ENCODE data around the gene TNFSF13.
"Not testable (repeated sequence)": the region's sequence is repeated elsewhere in the genome, so short reads cannot be mapped to it uniquely, and the experiment has no call there.

TNFSF13 gene

GRCh38 chr17:7591596-7591995 is 33.0 kb downstream of the TNFSF13 start:
- H3K27ac ChIP-seq (ENCODE audit: low read length): no peak overlapping the region
- H4K20me1 ChIP-seq (ENCODE audit: insufficient read depth, low read length): 0 out of 2 replicates have a peak, but pooled peaks cover 3% of the 10 kb centered on the region
- no peak for DNase-seq
- H3K9me3 ChIP-seq (ENCODE audit: insufficient read depth, low read length, severe bottlenecking): no peaks in the 10 kb centered on the region
- no peak for TF ChIP-seq EZH2 (IDR thresholded peaks at IDR 0.05; ENCODE audit: borderline replicate concordance, low read depth, low read length, severe bottlenecking)
- TF ChIP-seq, protein P1, sequence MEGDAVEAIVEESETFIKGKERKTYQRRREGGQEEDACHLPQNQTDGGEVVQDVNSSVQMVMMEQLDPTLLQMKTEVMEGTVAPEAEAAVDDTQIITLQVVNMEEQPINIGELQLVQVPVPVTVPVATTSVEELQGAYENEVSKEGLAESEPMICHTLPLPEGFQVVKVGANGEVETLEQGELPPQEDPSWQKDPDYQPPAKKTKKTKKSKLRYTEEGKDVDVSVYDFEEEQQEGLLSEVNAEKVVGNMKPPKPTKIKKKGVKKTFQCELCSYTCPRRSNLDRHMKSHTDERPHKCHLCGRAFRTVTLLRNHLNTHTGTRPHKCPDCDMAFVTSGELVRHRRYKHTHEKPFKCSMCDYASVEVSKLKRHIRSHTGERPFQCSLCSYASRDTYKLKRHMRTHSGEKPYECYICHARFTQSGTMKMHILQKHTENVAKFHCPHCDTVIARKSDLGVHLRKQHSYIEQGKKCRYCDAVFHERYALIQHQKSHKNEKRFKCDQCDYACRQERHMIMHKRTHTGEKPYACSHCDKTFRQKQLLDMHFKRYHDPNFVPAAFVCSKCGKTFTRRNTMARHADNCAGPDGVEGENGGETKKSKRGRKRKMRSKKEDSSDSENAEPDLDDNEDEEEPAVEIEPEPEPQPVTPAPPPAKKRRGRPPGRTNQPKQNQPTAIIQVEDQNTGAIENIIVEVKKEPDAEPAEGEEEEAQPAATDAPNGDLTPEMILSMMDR (IDR thresholded peaks at IDR 0.05; ENCODE audit: borderline replicate concordance, extremely low read depth, low read length, poor library complexity, severe bottlenecking): no peak
- no peak overlapping the region for H3K4me2 ChIP-seq (ENCODE audit: insufficient read depth, low read length)
- H2AFZ ChIP-seq (ENCODE audit: low read depth, low read length): no peak overlapping the region
- no peak for ATAC-seq (ENCODE audit: insufficient read depth, low read depth)
- H3K4me1 ChIP-seq (ENCODE audit: insufficient read depth, low read length): no peaks in the 10 kb centered on the region
- H3K79me2 ChIP-seq (ENCODE audit: insufficient read depth, low read length): peaks cover 3% of the 10 kb centered on the region; the same call in 1 of the 2 replicates
- no peak overlapping the region for H3K4me3 ChIP-seq (ENCODE audit: low read depth in 1 of 2, low read length in 2 of 2)
- no peak overlapping the region for H3K9ac ChIP-seq (ENCODE audit: low read depth, low read length)
- H3K36me3 ChIP-seq (ENCODE audit: insufficient read depth, low read length): peaks cover 97% of the 10 kb centered on the region
- no peaks in the 10 kb centered on the region for H3K27me3 ChIP-seq (ENCODE audit: insufficient read depth, low read length, poor library complexity)

DNA sequence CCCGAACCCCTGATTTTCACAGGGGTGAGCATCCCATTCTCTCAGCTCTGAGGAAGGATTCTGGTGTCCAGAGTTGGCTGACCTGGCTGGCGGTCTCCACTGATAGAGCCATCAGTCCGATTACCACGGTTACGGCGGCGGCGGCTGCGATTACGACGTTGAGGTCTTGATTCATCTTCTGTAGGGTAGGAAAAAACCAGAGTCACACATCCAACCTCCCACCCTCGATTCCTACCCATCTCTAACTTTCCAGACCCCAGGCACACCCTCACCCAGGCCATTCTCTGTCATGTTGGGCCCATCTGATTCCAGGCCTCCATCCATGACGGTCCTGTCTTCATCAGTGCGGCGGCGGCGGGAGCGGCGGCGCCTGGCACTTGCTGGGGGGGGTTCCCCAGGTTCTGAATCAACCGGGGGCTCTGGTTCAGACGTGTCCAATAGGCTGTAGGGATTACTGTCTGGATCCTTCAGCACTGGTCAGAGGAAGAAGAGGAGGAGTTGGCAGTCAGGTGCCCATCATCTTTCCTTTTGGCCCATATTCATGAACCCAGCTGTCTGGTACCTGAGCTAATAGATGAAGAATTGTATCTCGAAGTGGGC is 34.0 kb downstream of the TNFSF13 start:
- H3K79me2 ChIP-seq (ENCODE audit: insufficient read depth, low read length): 0 out of 2 replicates have a peak, but pooled peaks cover 1% of the 10 kb centered on the region
- H3K4me3 ChIP-seq (ENCODE audit: low read depth in 1 of 2, low read length in 2 of 2): no peak overlapping the region
- no peak overlapping the region for H2AFZ ChIP-seq (ENCODE audit: low read depth, low read length)
- ATAC-seq (ENCODE audit: insufficient read depth, low read depth) (no peak), DNase-seq (no peak)
- H3K9ac ChIP-seq (ENCODE audit: low read depth, low read length): no peak overlapping the region
- H3K27ac ChIP-seq (ENCODE audit: low read length): no peak overlapping the region
- TF ChIP-seq EZH2 (IDR thresholded peaks at IDR 0.05; ENCODE audit: borderline replicate concordance, low read depth, low read length, severe bottlenecking): no peak
- TF ChIP-seq, protein P1 (IDR thresholded peaks at IDR 0.05; ENCODE audit: borderline replicate concordance, extremely low read depth, low read length, poor library complexity, severe bottlenecking): no peak
- H3K27me3 ChIP-seq (ENCODE audit: insufficient read depth, low read length, poor library complexity): no peaks in the 10 kb centered on the region
- no peak overlapping the region for H3K4me2 ChIP-seq (ENCODE audit: insufficient read depth, low read length)
- no peaks in the 10 kb centered on the region for H3K9me3 ChIP-seq (ENCODE audit: insufficient read depth, low read length, severe bottlenecking)
- peaks cover 97% of the 10 kb centered on the region for H3K36me3 ChIP-seq (ENCODE audit: insufficient read depth, low read length)
- 0 out of 2 replicates have a peak, but pooled peaks cover 3% of the 10 kb centered on the region for H4K20me1 ChIP-seq (ENCODE audit: insufficient read depth, low read length)
- H3K4me1 ChIP-seq (ENCODE audit: insufficient read depth, low read length): no peaks in the 10 kb centered on the region

- no peak overlapping the region for H3K4me2 ChIP-seq (ENCODE audit: insufficient read depth, low read length)
- DNase-seq (no peak), ATAC-seq (ENCODE audit: insufficient read depth, low read depth) (no peak)
- H3K27ac ChIP-seq (ENCODE audit: low read length): no peak overlapping the region
- 0 out of 2 replicates have a peak, but pooled peaks cover 1% of the 10 kb centered on the region for H3K79me2 ChIP-seq (ENCODE audit: insufficient read depth, low read length)
- no peaks in the 10 kb centered on the region for H3K9me3 ChIP-seq (ENCODE audit: insufficient read depth, low read length, severe bottlenecking)
- H3K4me1 ChIP-seq (ENCODE audit: insufficient read depth, low read length): no peaks in the 10 kb centered on the region
- H3K9ac ChIP-seq (ENCODE audit: low read depth, low read length): no peak overlapping the region
- TF ChIP-seq, protein P1 (IDR thresholded peaks at IDR 0.05; ENCODE audit: borderline replicate concordance, extremely low read depth, low read length, poor library complexity, severe bottlenecking): no peak
- TF ChIP-seq EZH2 (IDR thresholded peaks at IDR 0.05; ENCODE audit: borderline replicate concordance, low read depth, low read length, severe bottlenecking): no peak
- peaks cover 91% of the 10 kb centered on the region for H3K36me3 ChIP-seq (ENCODE audit: insufficient read depth, low read length)
- 0 out of 2 replicates have a peak, but pooled peaks cover 3% of the 10 kb centered on the region for H4K20me1 ChIP-seq (ENCODE audit: insufficient read depth, low read length)
- H3K27me3 ChIP-seq (ENCODE audit: insufficient read depth, low read length, poor library complexity): no peaks in the 10 kb centered on the region
- no peak overlapping the region for H2AFZ ChIP-seq (ENCODE audit: low read depth, low read length)
- no peak overlapping the region for H3K4me3 ChIP-seq (ENCODE audit: low read depth in 1 of 2, low read length in 2 of 2)
These were observed 34.7 kb downstream of the TNFSF13 start for GRCh38 chr17:7593296-7593695.

DNA sequence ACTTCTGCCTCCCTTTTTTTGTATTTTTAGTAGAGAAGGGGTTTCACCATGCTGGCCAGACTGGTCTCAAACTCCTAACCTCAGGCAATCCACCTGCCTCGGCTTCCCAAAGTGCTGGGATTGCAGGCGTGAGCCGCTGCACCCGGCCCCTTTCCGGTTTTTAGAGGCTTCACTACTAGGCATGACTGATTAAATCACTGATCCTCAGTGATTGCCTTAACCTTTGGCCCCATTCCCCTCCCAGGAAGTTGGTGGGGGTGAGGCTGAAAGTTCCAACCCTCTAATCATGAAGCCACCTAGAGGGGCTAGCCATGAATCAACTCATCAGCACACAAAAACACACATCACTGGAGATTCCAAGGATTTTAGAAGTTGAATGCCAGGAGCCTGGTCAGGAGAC is 39.0 kb downstream of the TNFSF13 start:
- ATAC-seq (ENCODE audit: insufficient read depth, low read depth); H3K4me1 ChIP-seq (ENCODE audit: insufficient read depth, low read length); DNase-seq; H2AFZ ChIP-seq (ENCODE audit: low read depth, low read length); H3K27me3 ChIP-seq (ENCODE audit: insufficient read depth, low read length, poor library complexity); H3K9me3 ChIP-seq (ENCODE audit: insufficient read depth, low read length, severe bottlenecking); H3K4me2 ChIP-seq (ENCODE audit: insufficient read depth, low read length); H4K20me1 ChIP-seq (ENCODE audit: insufficient read depth, low read length); H3K79me2 ChIP-seq (ENCODE audit: insufficient read depth, low read length); H3K27ac ChIP-seq (ENCODE audit: low read length); H3K9ac ChIP-seq (ENCODE audit: low read depth, low read length); H3K4me3 ChIP-seq (ENCODE audit: low read depth in 1 of 2, low read length in 2 of 2): not testable (repeated sequence)
- H3K36me3 ChIP-seq (ENCODE audit: insufficient read depth, low read length): peaks cover 88% of the 10 kb centered on the region
